A673 (cell line): ENCODE data around the gene TNFAIP8L3. TPM values are rescaled to one million over a fixed set of nuclear protein-coding genes. Genes with fewer than 3 reads are reported as not detected.
"Not testable (repeated sequence)": the region's sequence is repeated elsewhere in the genome, so short reads cannot be mapped to it uniquely, and the experiment has no call there.

Experiments used
- BruUV-seq: library from RNA; stranded (reverse); fragments of 400-500 nt; replicated peaks from 2 replicates; lab custom pipeline; 2021; lab: Mats Ljungman, UMichigan
- CTCF ChIA-PET: fragments of 300-600 bp; sonication (Branson Sonifier 250); formaldehyde crosslinking; loops from one replicate; lab custom pipeline; 2022; ENCODE audit warnings: antibody characterized with exemption; lab: Charles Lee
- POLR2A ChIA-PET: fragments of 300-600 bp; sonication (Branson Sonifier 250); formaldehyde crosslinking; loops from one replicate; lab custom pipeline; 2022; ENCODE audit warnings: antibody characterized with exemption; ENCODE audit not compliant: low non-redundant PET; lab: Charles Lee
- DNase-seq: peaks from one replicate; pipeline ENCODE4 v3.0.0-alpha.2; 2015; ENCODE audit warnings: low spot score
- H3K27ac ChIP-seq: fragments of 200-600 bp; sonication (generic); 2 replicates; pipeline ENCODE4 v1.5.1; 2016; ENCODE audit warnings: mixed run types, low read depth, mild to moderate bottlenecking, mixed read lengths, antibody characterized with exemption, low read length; ENCODE audit not compliant: poor library complexity, severe bottlenecking
- H3K27me3 ChIP-seq: fragments of 200-600 bp; sonication (generic); replicated peaks from 2 replicates; pipeline ENCODE4 v1.6.1; 2017; ENCODE audit warnings: mixed run types, low read depth, mild to moderate bottlenecking, mixed read lengths, antibody characterized with exemption, low read length; ENCODE audit not compliant: insufficient read depth, poor library complexity
- H3K36me3 ChIP-seq: fragments of 200-600 bp; sonication (generic); 2 replicates; pipeline ENCODE4 v1.6.1; 2016; ENCODE audit warnings: mixed run types, mild to moderate bottlenecking, mixed read lengths, antibody characterized with exemption, low read length; ENCODE audit not compliant: insufficient read depth, poor library complexity, severe bottlenecking
- H3K4me1 ChIP-seq: fragments of 200-600 bp; sonication (generic); 2 replicates; pipeline ENCODE4 v1.6.1; 2017; ENCODE audit warnings: mixed run types, mild to moderate bottlenecking, mixed read lengths, antibody characterized with exemption, low read length; ENCODE audit not compliant: insufficient read depth, poor library complexity, severe bottlenecking
- H3K4me3 ChIP-seq: fragments of 200-600 bp; sonication (generic); 2 replicates; pipeline ENCODE4 v1.5.1; 2016; ENCODE audit warnings: low read depth, mixed run types, mild to moderate bottlenecking, mixed read lengths, low read length; ENCODE audit not compliant: poor library complexity, severe bottlenecking
- H3K9me3 ChIP-seq: fragments of 200-600 bp; sonication (generic); 2 replicates; pipeline ENCODE4 v1.6.1; 2016; ENCODE audit warnings: mixed run types, low read depth, mild to moderate bottlenecking, mixed read lengths, antibody characterized with exemption, low read length; ENCODE audit not compliant: poor library complexity, severe bottlenecking
- EZH2 ChIP-seq: fragments of 200-600 bp; sonication (generic); IDR thresholded peaks from 2 replicates; pipeline ENCODE4 v1.6.1; 2017; ENCODE audit warnings: borderline replicate concordance, low read depth, mild to moderate bottlenecking, mixed read lengths, antibody characterized with exemption, low read length; ENCODE audit not compliant: poor library complexity, severe bottlenecking
- intact Hi-C: fragments of 100-400 bp; cut with micrococcal nuclease; formaldehyde crosslinking; loops from one replicate; pipeline ENCODE4 v1.10.0; 2022; ENCODE audit not compliant: unreplicated experiment
- total RNA-seq: library from RNA; stranded (reverse); gene quantifications from 2 replicates; pipeline ENCODE4 v1.2.3, GENCODE V29; 2021
- TF ChIP-seq, protein P1 (sequence below): fragments of 300-800, 200-600 bp; sonication (generic); conservative IDR thresholded peaks from 2 replicates; pipeline ENCODE4 v1.5.1; 2017; ENCODE audit warnings: low read depth, mild to moderate bottlenecking, antibody characterized with exemption, low read length, moderate library complexity, mixed read lengths

The TNFAIP8L3 gene
- total RNA-seq, 1 experiment from 2014 or later, result 0.15 TPM

GRCh38 chr15:51038974-51039319 is 55.8 kb downstream of the TNFAIP8L3 start:
- intact Hi-C loops, result no loop called here

GRCh38 chr15:51038162-51038973 is 56.3 kb downstream of the TNFAIP8L3 start:
- no peak for DNase-seq
- Histone ChIP-seq H3K27ac (no peak overlapping the region), H3K36me3 (no peaks in the 10 kb centered on the region), H3K27me3 (no peaks in the 10 kb centered on the region), H3K4me1 (no peaks in the 10 kb centered on the region), H3K9me3 (no peaks in the 10 kb centered on the region), H3K4me3 (no peak overlapping the region)
- no TSS peak for BruUV-seq
- POLR2A ChIA-PET, result no interaction called here
- CTCF ChIA-PET, result no interaction called here
- TF ChIP-seq EZH2, result no peak
- TF ChIP-seq, protein P1, sequence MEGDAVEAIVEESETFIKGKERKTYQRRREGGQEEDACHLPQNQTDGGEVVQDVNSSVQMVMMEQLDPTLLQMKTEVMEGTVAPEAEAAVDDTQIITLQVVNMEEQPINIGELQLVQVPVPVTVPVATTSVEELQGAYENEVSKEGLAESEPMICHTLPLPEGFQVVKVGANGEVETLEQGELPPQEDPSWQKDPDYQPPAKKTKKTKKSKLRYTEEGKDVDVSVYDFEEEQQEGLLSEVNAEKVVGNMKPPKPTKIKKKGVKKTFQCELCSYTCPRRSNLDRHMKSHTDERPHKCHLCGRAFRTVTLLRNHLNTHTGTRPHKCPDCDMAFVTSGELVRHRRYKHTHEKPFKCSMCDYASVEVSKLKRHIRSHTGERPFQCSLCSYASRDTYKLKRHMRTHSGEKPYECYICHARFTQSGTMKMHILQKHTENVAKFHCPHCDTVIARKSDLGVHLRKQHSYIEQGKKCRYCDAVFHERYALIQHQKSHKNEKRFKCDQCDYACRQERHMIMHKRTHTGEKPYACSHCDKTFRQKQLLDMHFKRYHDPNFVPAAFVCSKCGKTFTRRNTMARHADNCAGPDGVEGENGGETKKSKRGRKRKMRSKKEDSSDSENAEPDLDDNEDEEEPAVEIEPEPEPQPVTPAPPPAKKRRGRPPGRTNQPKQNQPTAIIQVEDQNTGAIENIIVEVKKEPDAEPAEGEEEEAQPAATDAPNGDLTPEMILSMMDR, result no peak
- intact Hi-C loops, result no loop called here

More at GRCh38 chr15:51038974-51039319, 55.8 kb downstream of the TNFAIP8L3 start:
- H3K4me3 ChIP-seq, result no peak overlapping the region
- no peaks in the 10 kb centered on the region for H3K4me1 ChIP-seq
- BruUV-seq, result no TSS peak
- POLR2A ChIA-PET, result no interaction called here
- no peak for DNase-seq
- no peaks in the 10 kb centered on the region for H3K36me3 ChIP-seq
- CTCF ChIA-PET, result no interaction called here
- TF ChIP-seq EZH2, result no peak
- TF ChIP-seq, protein P1, result no peak
- no peak overlapping the region for H3K27ac ChIP-seq
- H3K9me3 ChIP-seq, result no peaks in the 10 kb centered on the region
- H3K27me3 ChIP-seq, result no peaks in the 10 kb centered on the region

- H3K36me3 ChIP-seq, CTCF ChIA-PET, H3K4me1 ChIP-seq, intact Hi-C loops, DNase-seq, H3K4me3 ChIP-seq, POLR2A ChIA-PET, H3K27me3 ChIP-seq, H3K9me3 ChIP-seq, H3K27ac ChIP-seq, BruUV-seq: not testable (repeated sequence)
Measured at GRCh38 chr15:51037474-51037873, 57.2 kb downstream of the TNFAIP8L3 start.
